HCT116 (cell line): ENCODE results near the gene VGLL2.

Experiments used
- ATF3 ChIP-seq: IDR thresholded peaks from 2 replicates; pipeline ENCODE4 v1.6.1; 2012
- CEBPB ChIP-seq: IDR thresholded peaks from 2 replicates; pipeline ENCODE4 v1.6.1; 2012; ENCODE audit warnings: low read depth
- CTCF ChIP-seq, 3 experiments: fragments of 200-600 bp in 1 of 3; sonication (generic) in 1 of 3; IDR thresholded peaks in 2 of 3; conservative IDR thresholded peaks in 1 of 3; 2 replicates each; pipeline ENCODE4 v1.5.1; 2012 to 2017; ENCODE audit warnings: low read depth in 2 of 3, low read length in 2 of 3, antibody characterized with exemption in 1 of 3, borderline replicate concordance in 1 of 3, control low read depth in 1 of 3, mild to moderate bottlenecking in 1 of 3, mixed read lengths in 1 of 3, mixed run types in 1 of 3, moderate library complexity in 1 of 3; ENCODE audit not compliant: insufficient read depth in 1 of 3
- EZH2 ChIP-seq: fragments of 200-600 bp; sonication (generic); IDR thresholded peaks from 2 replicates; pipeline ENCODE4 v1.6.1; 2017; ENCODE audit warnings: antibody characterized with exemption, mixed run types
- SRF ChIP-seq: IDR thresholded peaks from 2 replicates; pipeline ENCODE4 v1.6.1; 2012; ENCODE audit warnings: low read depth

- TF ChIP-seq EZH2 (no peak), CTCF (IDR thresholded peaks at IDR 0.05 in 2 of 3, conservative IDR thresholded peaks at IDR 0.05 in 1 of 3; ENCODE audit: borderline replicate concordance in 1 of 3, insufficient read depth in 1 of 3, low read depth in 2 of 3, low read length in 2 of 3) (no peak), CEBPB (no peak), SRF (no peak), ATF3 (no peak)
Measured at GRCh38 chr6:117228202-117228601, 37.2 kb upstream of the VGLL2 start.
